HEK293T (cell line): ENCODE data around the gene CFAP92.

ENCODE experiments used
- ARNT ChIP-seq: fragments of 450-650 bp; IDR thresholded peaks from 2 replicates; pipeline ENCODE4 v1.6.1; 2017; ENCODE audit warnings: mild to moderate bottlenecking
- FOXA1 ChIP-seq: fragments of 450-650 bp; IDR thresholded peaks from 2 replicates; pipeline ENCODE4 v1.6.1; 2016; ENCODE audit warnings: mild to moderate bottlenecking
- FOXK2 ChIP-seq: fragments of 450-650 bp; IDR thresholded peaks from 2 replicates; pipeline ENCODE4 v1.6.1; 2016; ENCODE audit warnings: mild to moderate bottlenecking
- FOXM1 ChIP-seq: fragments of 450-650 bp; IDR thresholded peaks from 2 replicates; pipeline ENCODE4 v1.6.1; 2017; ENCODE audit warnings: mild to moderate bottlenecking, borderline replicate concordance
- HDGF ChIP-seq: fragments of 450-650 bp; IDR thresholded peaks from 2 replicates; pipeline ENCODE4 v1.6.1; 2017; ENCODE audit warnings: antibody characterized with exemption, borderline replicate concordance
- LEF1 ChIP-seq: fragments of 450-650 bp; IDR thresholded peaks from 2 replicates; pipeline ENCODE4 v1.6.1; 2017; ENCODE audit warnings: mild to moderate bottlenecking, borderline replicate concordance
- NFRKB ChIP-seq: fragments of 450-650 bp; IDR thresholded peaks from 2 replicates; pipeline ENCODE4 v1.6.1; 2016; ENCODE audit warnings: mild to moderate bottlenecking, moderate library complexity
- PKNOX1 ChIP-seq: fragments of 450-650 bp; IDR thresholded peaks from 2 replicates; pipeline ENCODE4 v1.6.1; 2016
- SP1 ChIP-seq: fragments of 450-650 bp; IDR thresholded peaks from 2 replicates; pipeline ENCODE4 v1.6.1; 2017
- ZNF384 ChIP-seq: fragments of 450-650 bp; IDR thresholded peaks from 2 replicates; pipeline ENCODE4 v1.6.1; 2016

- TF ChIP-seq FOXA1, result no peak
- no peak for TF ChIP-seq ZNF384
- no peak for TF ChIP-seq FOXK2
- TF ChIP-seq SP1, result no peak
- TF ChIP-seq ARNT, result no peak
- TF ChIP-seq NFRKB, result no peak
- TF ChIP-seq HDGF, result no peak
- no peak for TF ChIP-seq FOXM1
- no peak for TF ChIP-seq LEF1
- no peak for TF ChIP-seq PKNOX1
Measured at GRCh38 chr3:129037093-129037419, 43.2 kb upstream of the CFAP92 start.
